Naive thymus-derived CD4-positive, alpha-beta T cell (primary cell): ENCODE measurements around the gene TMEM203. TPM values are rescaled to one million over a fixed set of nuclear protein-coding genes. Genes with fewer than 3 reads are reported as not detected.
A peak's percentile ranks its signal among the peaks of the same experiment; 100 is the strongest.

Experiments used
- ATAC-seq: fragments of 150-1000 bp; cut with Tn5 transposase; 2 replicates; pipeline ENCODE4 v1.10.0; 2021; ENCODE audit warnings: mild to moderate bottlenecking, moderate library complexity
- CTCF ChIA-PET: fragments of 350-600 bp; sonication (Branson Sonifier 250); formaldehyde crosslinking; loops from one replicate; lab custom pipeline; 2021; ENCODE audit warnings: antibody characterized with exemption; lab: Charles Lee
- POLR2A ChIA-PET: fragments of 350-600 bp; sonication (Branson Sonifier 250); formaldehyde crosslinking; loops from one replicate; lab custom pipeline; 2021; ENCODE audit warnings: antibody characterized with exemption, inconsistent platforms; lab: Charles Lee
- DNase-seq, 9 donors: peaks; one replicate each; pipeline versions ENCODE4 v3.0.0 to v3.0.0-alpha.2; 2020 to 2022; ENCODE audit warnings: mixed read lengths in 1 of 9
- H3K27ac ChIP-seq: one replicate; pipeline ENCODE4 v1.7.0; 2013; ENCODE audit warnings: mild to moderate bottlenecking, low read depth, low read length, moderate library complexity
- H3K27me3 ChIP-seq, 2 donors: one replicate each; pipeline ENCODE4 v1.7.0; 2013; ENCODE audit warnings: low read length in 2 of 2, mild to moderate bottlenecking in 2 of 2, moderate library complexity in 2 of 2; ENCODE audit not compliant: control insufficient read depth in 2 of 2, insufficient read depth in 2 of 2
- H3K36me3 ChIP-seq, 3 experiments: 1 replicate in 2 of 3; 2 replicates in 1 of 3; pipeline ENCODE4 v1.7.0; 2013; ENCODE audit warnings: low read length in 3 of 3, mild to moderate bottlenecking in 3 of 3, moderate library complexity in 1 of 3; ENCODE audit not compliant: insufficient read depth in 3 of 3, control insufficient read depth in 2 of 3
- H3K4me1 ChIP-seq, 2 donors: one replicate each; pipeline ENCODE4 v1.7.0; 2013; ENCODE audit warnings: low read length in 2 of 2, mild to moderate bottlenecking in 2 of 2, moderate library complexity in 1 of 2; ENCODE audit not compliant: control insufficient read depth in 2 of 2, insufficient read depth in 2 of 2
- H3K4me3 ChIP-seq: 2 replicates; pipeline ENCODE4 v1.7.0; 2013; ENCODE audit warnings: mild to moderate bottlenecking, low read length
- H3K9me3 ChIP-seq, 3 experiments: 1 replicate in 2 of 3; 2 replicates in 1 of 3; pipeline ENCODE4 v1.7.0; 2013; ENCODE audit warnings: low read length in 3 of 3; ENCODE audit not compliant: control insufficient read depth in 2 of 3
- H3K27ac Mint-ChIP-seq, 9 donors: one replicate each; pipeline ENCODE4 v1.8.0; 2020 to 2022; ENCODE audit warnings: mixed read lengths in 9 of 9, mild to moderate bottlenecking in 8 of 9, moderate library complexity in 5 of 9, inconsistent platforms in 2 of 9
- H3K27me3 Mint-ChIP-seq, 5 donors: one replicate each; pipeline ENCODE4 v1.8.0; 2021 to 2022; ENCODE audit warnings: mixed read lengths in 5 of 5, mild to moderate bottlenecking in 1 of 5
- H3K36me3 Mint-ChIP-seq, 5 donors: one replicate each; pipeline ENCODE4 v1.8.0; 2020 to 2022; ENCODE audit warnings: mixed read lengths in 5 of 5, mild to moderate bottlenecking in 3 of 5, inconsistent platforms in 1 of 5
- H3K4me1 Mint-ChIP-seq, 7 donors: one replicate each; pipeline ENCODE4 v1.8.0; 2020 to 2022; ENCODE audit warnings: mixed read lengths in 7 of 7, mild to moderate bottlenecking in 3 of 7, inconsistent platforms in 1 of 7
- H3K4me3 Mint-ChIP-seq, 10 donors: one replicate each; pipeline ENCODE4 v1.8.0; 2020 to 2022; ENCODE audit warnings: mild to moderate bottlenecking in 10 of 10, mixed read lengths in 10 of 10, moderate library complexity in 6 of 10, inconsistent platforms in 2 of 10
- H3K9me3 Mint-ChIP-seq, 11 donors: one replicate each; pipeline ENCODE4 v1.8.0; 2020 to 2022; ENCODE audit warnings: mixed read lengths in 11 of 11, mild to moderate bottlenecking in 4 of 11, inconsistent platforms in 1 of 11, moderate library complexity in 1 of 11
- intact Hi-C, 2 donors: fragments of 100-400 bp; cut with micrococcal nuclease; formaldehyde crosslinking; loops; one replicate each; pipeline ENCODE4 v1.15.1; 2023
- polyA plus RNA-seq, 2 donors: library from polyadenylated mRNA; unstranded; fragments of 300-500 nt; fragmentation: Illumina TruSeq; gene quantifications; one replicate each; pipeline ENCODE4 v1.2.3, GENCODE V29; 2021
- total RNA-seq, 6 experiments: library from RNA in 5 of 6; stranded (reverse) in 5 of 6; gene quantifications; 1 replicate in 5 of 6; 2 replicates in 1 of 6; pipeline ENCODE4 v1.2.3 and lab custom pipeline; 2021 to 2026

TMEM203 gene
- total and polyA plus RNA-seq, 7 experiments from 2014 or later = 22.6 to 172 (median 38.1) TPM

GRCh38 chr9:137212520-137212919, 7.1 kb upstream of the TMEM203 start:
- peaks cover 0 to 39% (median 0%) of the 10 kb centered on the region in 3 experiments for H3K36me3 ChIP-seq
- H3K4me3 ChIP-seq = no peak overlapping the region

DNA sequence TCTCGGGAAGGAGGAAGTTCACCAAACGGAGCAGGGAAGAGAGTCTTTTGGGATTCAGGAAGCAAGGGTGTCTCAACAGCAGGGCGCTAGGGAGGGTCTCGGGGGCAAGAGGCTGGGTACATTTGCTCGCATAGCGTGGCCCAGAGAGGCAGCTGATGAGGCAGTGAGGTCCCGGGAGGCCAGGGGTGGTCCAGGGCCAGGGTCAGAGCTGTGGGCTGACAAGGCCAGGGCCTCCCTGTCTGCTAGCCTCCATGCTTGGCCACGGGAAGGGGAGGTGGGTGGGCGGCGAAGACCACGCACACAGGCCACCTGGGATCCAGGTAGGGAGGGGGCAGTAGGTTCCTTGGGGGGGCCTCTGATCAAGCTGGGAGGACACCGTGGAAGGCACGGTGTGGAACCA, 6.1 kb upstream of the TMEM203 start:
- ChIA-PET POLR2A (interaction anchor here (0.9 kb wide), 1 partner anchor 10 kb away, joined by 4 read pairs; no protein-coding TSS in a partner anchor), CTCF (no interaction called here)
- H3K4me3 ChIP-seq = no peak overlapping the region
- Mint-ChIP-seq H3K9me3 (peaks cover 0 to 3% (median 0%) of the 10 kb centered on the region in 11 donors), H3K27me3 (no peaks in the 10 kb centered on the region), H3K27ac (no peak overlapping the region), H3K36me3 (peaks cover 0 to 7% (median 4%) of the 10 kb centered on the region in 5 donors), H3K4me3 (no peak overlapping the region), H3K4me1 (peaks cover 11 to 20% (median 14%) of the 10 kb centered on the region in 7 donors)
- H3K9me3 ChIP-seq = no peaks in the 10 kb centered on the region
- peaks cover 0 to 37% (median 0%) of the 10 kb centered on the region in 3 experiments for H3K36me3 ChIP-seq
- H3K27ac ChIP-seq = no peak overlapping the region
- no peak for DNase-seq
- intact Hi-C loops = no loop called here
- peaks cover 2 to 5% of the 10 kb centered on the region in 2 donors for H3K4me1 ChIP-seq
- no peaks in the 10 kb centered on the region for H3K27me3 ChIP-seq
- no peak for ATAC-seq

More at GRCh38 chr9:137212520-137212919, 7.1 kb upstream of the TMEM203 start:
- no peak overlapping the region for H3K27ac ChIP-seq
- peaks cover 1 to 10% (median 4%) of the 10 kb centered on the region in 7 donors for H3K4me1 Mint-ChIP-seq
- H3K27ac Mint-ChIP-seq = no peak overlapping the region
- H3K36me3 Mint-ChIP-seq = peaks cover 0 to 4% (median 0%) of the 10 kb centered on the region in 5 donors
- POLR2A ChIA-PET = interaction anchor here (0.9 kb wide), 1 partner anchor 11 kb away, joined by 4 read pairs; no protein-coding TSS in a partner anchor
- no peak overlapping the region for H3K4me3 Mint-ChIP-seq
- CTCF ChIA-PET = no interaction called here
- intact Hi-C loops = no loop called here
- H3K9me3 Mint-ChIP-seq = no peaks in the 10 kb centered on the region
- no peaks in the 10 kb centered on the region for H3K27me3 Mint-ChIP-seq
- DNase-seq (no peak), ATAC-seq (no peak)
- H3K9me3 ChIP-seq = no peaks in the 10 kb centered on the region
- no peaks in the 10 kb centered on the region for H3K4me1 ChIP-seq
- H3K27me3 ChIP-seq = no peaks in the 10 kb centered on the region

DNA sequence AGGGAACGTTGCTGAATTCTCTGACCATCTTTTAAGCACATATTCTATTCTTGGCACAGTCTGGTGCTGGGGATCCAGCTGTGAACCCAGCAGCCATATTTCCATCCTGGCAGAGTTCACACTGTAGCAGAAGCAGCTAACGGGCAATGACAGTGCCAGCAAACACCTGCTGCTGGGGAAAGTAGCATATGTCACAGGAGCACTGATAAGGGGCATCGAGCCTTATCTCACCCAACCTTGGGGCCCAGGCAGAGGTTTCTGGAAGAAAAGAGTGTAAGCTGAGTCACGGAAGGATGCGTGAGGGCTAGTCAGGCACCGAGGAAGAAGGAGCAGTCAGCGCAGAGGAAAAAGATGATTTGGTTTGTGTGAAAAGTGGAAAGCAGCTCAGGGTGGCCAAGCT, 1.2 kb upstream of the TMEM203 start:
- peaks cover 0 to 7% (median 2%) of the 10 kb centered on the region in 5 donors for H3K36me3 Mint-ChIP-seq
- POLR2A ChIA-PET = interaction anchor here (1.4 to 9.0 kb wide), 3 partner anchors 16 to 30 kb away, joined by 3 to 136 read pairs (median 42); partner anchors contain the start of genes ANAPC2, CYSRT1, RNF208 and SSNA1
- H3K9me3 Mint-ChIP-seq = peaks cover 0 to 7% (median 0%) of the 10 kb centered on the region in 11 donors
- peaks cover 26 to 49% (median 37%) of the 10 kb centered on the region in 7 donors for H3K4me1 Mint-ChIP-seq
- intact Hi-C loops = loop anchor here in 1 of 2 donors (10.0 kb wide), 1 partner anchor 262 kb away; the partner anchor contains the start of genes C8G and FBXW5
- H3K4me3 Mint-ChIP-seq = peak overlapping the region; percentile 86 to 95 (median 92)
- Histone ChIP-seq H3K4me3 (peak overlapping the region; percentile 98), H3K27ac (peak overlapping the region; percentile 96), H3K9me3 (no peaks in the 10 kb centered on the region), H3K27me3 (no peaks in the 10 kb centered on the region), H3K36me3 (peaks cover 0 to 15% (median 0%) of the 10 kb centered on the region in 3 experiments), H3K4me1 (peaks cover 26 to 30% of the 10 kb centered on the region in 2 donors)
- no peak for ATAC-seq
- H3K27me3 Mint-ChIP-seq = no peaks in the 10 kb centered on the region
- peak overlapping the region; percentile 81 to 97 (median 90) for H3K27ac Mint-ChIP-seq
- DNase-seq = no peak
- CTCF ChIA-PET = no interaction called here

GRCh38 chr9:137204731-137205125, 720 bp downstream of the TMEM203 start:
- Mint-ChIP-seq H3K27me3 (no peaks in the 10 kb centered on the region), H3K4me1 (peaks cover 30 to 57% (median 41%) of the 10 kb centered on the region in 7 donors), H3K36me3 (peaks cover 0 to 6% (median 0%) of the 10 kb centered on the region in 5 donors), H3K27ac (peak overlapping the region; percentile 87 to 97 (median 93)), H3K4me3 (peak overlapping the region; percentile 90 to 95 (median 92)), H3K9me3 (peaks cover 0 to 7% (median 0%) of the 10 kb centered on the region in 11 donors)
- ATAC-seq = no peak
- intact Hi-C loops = loop anchor here (1.0 to 10.0 kb wide), 7 partner anchors 16 to 260 kb away; partner anchors contain the start of genes ANAPC2 (in 2 of the 2), SSNA1 (in 2 of the 2), TUBB4B (in 2 of the 2) and C8G (in 1 of the 2)
- Histone ChIP-seq H3K27me3 (no peaks in the 10 kb centered on the region), H3K9me3 (no peaks in the 10 kb centered on the region), H3K4me1 (peaks cover 32 to 35% of the 10 kb centered on the region in 2 donors), H3K27ac (peak overlapping the region; percentile 96), H3K36me3 (peaks cover 0 to 10% (median 0%) of the 10 kb centered on the region in 3 experiments), H3K4me3 (peak overlapping the region; percentile 98)
- POLR2A ChIA-PET = interaction anchor here (1.2 to 9.0 kb wide), 7 partner anchors 9 to 78 kb away, joined by 3 to 136 read pairs (median 6); partner anchors contain the start of genes ANAPC2, CYSRT1, RNF208 and SSNA1
- CTCF ChIA-PET = interaction anchor here (0.7 to 2.1 kb wide), 2 partner anchors 30 to 109 kb away, joined by 3 to 6 read pairs; no protein-coding TSS in a partner anchor
- DNase-seq = no peak

DNA sequence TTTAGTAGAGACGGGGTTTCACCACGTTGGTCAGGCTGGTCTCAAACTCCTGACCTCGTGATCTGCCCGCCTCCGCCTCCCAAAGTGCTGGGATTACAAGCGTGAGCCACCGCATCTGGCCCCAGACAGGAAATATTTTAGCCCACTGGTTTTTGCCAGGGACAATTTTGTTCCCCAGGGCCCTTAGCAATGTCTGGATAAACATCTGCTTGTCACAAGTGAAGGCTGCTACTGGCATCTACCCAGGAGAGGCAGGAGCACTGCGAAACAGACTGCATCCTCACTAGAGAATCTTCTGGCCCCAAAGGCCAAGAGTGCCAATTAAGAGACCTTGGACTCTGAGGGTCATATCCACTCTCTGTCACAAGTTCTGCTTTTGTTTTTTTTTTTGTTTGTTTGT, 2.5 kb downstream of the TMEM203 start:
- Histone ChIP-seq H3K27me3 (no peaks in the 10 kb centered on the region), H3K36me3 (peaks cover 0 to 4% (median 0%) of the 10 kb centered on the region in 3 experiments), H3K9me3 (no peaks in the 10 kb centered on the region), H3K27ac (no peak overlapping the region), H3K4me3 (no peak overlapping the region), H3K4me1 (peaks cover 32 to 35% of the 10 kb centered on the region in 2 donors)
- Mint-ChIP-seq H3K27me3 (no peaks in the 10 kb centered on the region), H3K4me1 (peaks cover 30 to 57% (median 43%) of the 10 kb centered on the region in 7 donors), H3K9me3 (peaks cover 0 to 7% (median 0%) of the 10 kb centered on the region in 11 donors), H3K27ac (peak overlapping the region in 1 of 9 donors; percentile 16), H3K4me3 (peak overlapping the region in 4 of 10 donors; percentile 8 to 91 (median 14)), H3K36me3 (peaks cover 0 to 6% (median 0%) of the 10 kb centered on the region in 5 donors)
- no peak for ATAC-seq
- ChIA-PET CTCF (no interaction called here), POLR2A (interaction anchor here (0.7 to 9.0 kb wide), 4 partner anchors 13 to 216 kb away, joined by 3 to 136 read pairs (median 12); partner anchors contain the start of genes ANAPC2, RNF208, SSNA1 and TUBB4B)
- intact Hi-C loops = loop anchor here in 1 of 2 donors (10.0 kb wide), 1 partner anchor 258 kb away; the partner anchor contains the start of genes C8G and FBXW5
- DNase-seq = no peak

DNA sequence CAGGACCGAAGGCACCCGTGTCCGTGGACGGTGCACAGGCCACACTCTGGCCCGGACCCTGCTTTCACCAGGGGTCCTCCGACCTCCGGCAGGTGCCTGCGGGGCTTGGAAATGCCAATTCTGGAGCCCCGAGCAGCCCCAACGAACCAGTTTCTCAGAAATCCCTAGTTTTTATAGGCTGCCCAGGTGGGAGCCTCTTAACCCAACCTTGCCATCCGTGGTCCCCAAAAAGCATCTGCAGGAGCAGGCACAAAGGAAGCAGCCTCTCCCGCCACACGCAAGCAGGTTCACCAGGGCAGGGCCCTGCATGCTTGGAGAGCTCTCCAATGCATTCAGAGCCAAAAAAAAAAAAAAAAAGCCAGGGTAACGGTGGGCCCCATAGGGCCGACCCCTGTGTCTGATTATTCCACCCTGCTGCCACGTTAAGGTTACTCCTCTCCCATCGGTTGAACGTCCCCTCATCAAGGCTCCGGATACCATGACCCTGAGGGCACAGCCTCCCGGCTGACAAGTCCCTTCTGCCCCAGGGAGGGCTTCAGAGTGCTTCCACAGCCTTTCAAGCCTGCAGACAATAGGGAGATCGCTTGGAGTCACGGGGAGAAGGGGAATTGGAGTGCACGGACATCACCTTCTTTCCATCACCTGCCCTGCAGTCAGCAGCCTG, 4.1 kb downstream of the TMEM203 start:
- intact Hi-C loops = loop anchor here (2.0 to 10.0 kb wide), 5 partner anchors 51 to 411 kb away; partner anchors contain the start of genes C8G (in 1 of the 2), FBXW5 (in 1 of the 2), MAN1B1 (in 1 of the 2) and PAXX (in 1 of the 2)
- ChIA-PET CTCF (interaction anchor here (1.1 to 1.3 kb wide), 2 partner anchors 21 to 72 kb away, joined by 3 read pairs; partner anchors contain the start of gene RNF208), POLR2A (interaction anchor here (0.6 to 9.0 kb wide), 14 partner anchors 9 to 400 kb away, joined by 3 to 136 read pairs (median 4); partner anchors contain the start of genes ANAPC2, MAN1B1, RABL6 and SSNA1)
- no peaks in the 10 kb centered on the region for H3K27me3 ChIP-seq
- peaks cover 0 to 4% (median 0%) of the 10 kb centered on the region in 3 experiments for H3K36me3 ChIP-seq
- Mint-ChIP-seq H3K4me3 (peak overlapping the region; percentile 77 to 89 (median 84)), H3K27me3 (no peaks in the 10 kb centered on the region), H3K9me3 (peaks cover 0 to 3% (median 0%) of the 10 kb centered on the region in 11 donors), H3K36me3 (no peaks in the 10 kb centered on the region), H3K27ac (peak overlapping the region; percentile 12 to 91 (median 78)), H3K4me1 (peaks cover 17 to 42% (median 29%) of the 10 kb centered on the region in 7 donors)
- peaks cover 28% of the 10 kb centered on the region in 2 donors for H3K4me1 ChIP-seq
- peak overlapping the region; percentile 75 for H3K4me3 ChIP-seq
- H3K9me3 ChIP-seq = no peaks in the 10 kb centered on the region
- peak overlapping the region; percentile 78 for H3K27ac ChIP-seq
- ATAC-seq (no peak), DNase-seq (no peak)
